Naive thymus-derived CD4-positive, alpha-beta T cell (primary cell): ENCODE measurements around the gene SLC38A3. TPM values are rescaled to one million over a fixed set of nuclear protein-coding genes. Genes with fewer than 3 reads are reported as not detected.

Experiments used
- ATAC-seq: fragments of 150-1000 bp; cut with Tn5 transposase; 2 replicates; pipeline ENCODE4 v1.10.0; 2021; ENCODE audit warnings: mild to moderate bottlenecking, moderate library complexity
- CTCF ChIA-PET: fragments of 350-600 bp; sonication (Branson Sonifier 250); formaldehyde crosslinking; loops from one replicate; lab custom pipeline; 2021; ENCODE audit warnings: antibody characterized with exemption; lab: Charles Lee
- POLR2A ChIA-PET: fragments of 350-600 bp; sonication (Branson Sonifier 250); formaldehyde crosslinking; loops from one replicate; lab custom pipeline; 2021; ENCODE audit warnings: antibody characterized with exemption, inconsistent platforms; lab: Charles Lee
- DNase-seq, 9 donors: peaks; one replicate each; pipeline versions ENCODE4 v3.0.0 to v3.0.0-alpha.2; 2020 to 2022; ENCODE audit warnings: mixed read lengths in 1 of 9
- H3K27ac ChIP-seq: one replicate; pipeline ENCODE4 v1.7.0; 2013; ENCODE audit warnings: mild to moderate bottlenecking, low read depth, low read length, moderate library complexity
- H3K27me3 ChIP-seq, 2 donors: one replicate each; pipeline ENCODE4 v1.7.0; 2013; ENCODE audit warnings: low read length in 2 of 2, mild to moderate bottlenecking in 2 of 2, moderate library complexity in 2 of 2; ENCODE audit not compliant: control insufficient read depth in 2 of 2, insufficient read depth in 2 of 2
- H3K36me3 ChIP-seq, 3 experiments: 1 replicate in 2 of 3; 2 replicates in 1 of 3; pipeline ENCODE4 v1.7.0; 2013; ENCODE audit warnings: low read length in 3 of 3, mild to moderate bottlenecking in 3 of 3, moderate library complexity in 1 of 3; ENCODE audit not compliant: insufficient read depth in 3 of 3, control insufficient read depth in 2 of 3
- H3K4me1 ChIP-seq, 2 donors: one replicate each; pipeline ENCODE4 v1.7.0; 2013; ENCODE audit warnings: low read length in 2 of 2, mild to moderate bottlenecking in 2 of 2, moderate library complexity in 1 of 2; ENCODE audit not compliant: control insufficient read depth in 2 of 2, insufficient read depth in 2 of 2
- H3K4me3 ChIP-seq: 2 replicates; pipeline ENCODE4 v1.7.0; 2013; ENCODE audit warnings: mild to moderate bottlenecking, low read length
- H3K9me3 ChIP-seq, 3 experiments: 1 replicate in 2 of 3; 2 replicates in 1 of 3; pipeline ENCODE4 v1.7.0; 2013; ENCODE audit warnings: low read length in 3 of 3; ENCODE audit not compliant: control insufficient read depth in 2 of 3
- H3K27ac Mint-ChIP-seq, 9 donors: one replicate each; pipeline ENCODE4 v1.8.0; 2020 to 2022; ENCODE audit warnings: mixed read lengths in 9 of 9, mild to moderate bottlenecking in 8 of 9, moderate library complexity in 5 of 9, inconsistent platforms in 2 of 9
- H3K27me3 Mint-ChIP-seq, 5 donors: one replicate each; pipeline ENCODE4 v1.8.0; 2021 to 2022; ENCODE audit warnings: mixed read lengths in 5 of 5, mild to moderate bottlenecking in 1 of 5
- H3K36me3 Mint-ChIP-seq, 5 donors: one replicate each; pipeline ENCODE4 v1.8.0; 2020 to 2022; ENCODE audit warnings: mixed read lengths in 5 of 5, mild to moderate bottlenecking in 3 of 5, inconsistent platforms in 1 of 5
- H3K4me1 Mint-ChIP-seq, 7 donors: one replicate each; pipeline ENCODE4 v1.8.0; 2020 to 2022; ENCODE audit warnings: mixed read lengths in 7 of 7, mild to moderate bottlenecking in 3 of 7, inconsistent platforms in 1 of 7
- H3K4me3 Mint-ChIP-seq, 10 donors: one replicate each; pipeline ENCODE4 v1.8.0; 2020 to 2022; ENCODE audit warnings: mild to moderate bottlenecking in 10 of 10, mixed read lengths in 10 of 10, moderate library complexity in 6 of 10, inconsistent platforms in 2 of 10
- H3K9me3 Mint-ChIP-seq, 11 donors: one replicate each; pipeline ENCODE4 v1.8.0; 2020 to 2022; ENCODE audit warnings: mixed read lengths in 11 of 11, mild to moderate bottlenecking in 4 of 11, inconsistent platforms in 1 of 11, moderate library complexity in 1 of 11
- intact Hi-C, 2 donors: fragments of 100-400 bp; cut with micrococcal nuclease; formaldehyde crosslinking; loops; one replicate each; pipeline ENCODE4 v1.15.1; 2023
- polyA plus RNA-seq, 2 donors: library from polyadenylated mRNA; unstranded; fragments of 300-500 nt; fragmentation: Illumina TruSeq; gene quantifications; one replicate each; pipeline ENCODE4 v1.2.3, GENCODE V29; 2021
- total RNA-seq, 6 experiments: library from RNA in 5 of 6; stranded (reverse) in 5 of 6; gene quantifications; 1 replicate in 5 of 6; 2 replicates in 1 of 6; pipeline ENCODE4 v1.2.3 and lab custom pipeline; 2021 to 2026

SLC38A3 gene
- total and polyA plus RNA-seq, 7 experiments from 2014 or later = 1.8 TPM; not detected in 6

DNA sequence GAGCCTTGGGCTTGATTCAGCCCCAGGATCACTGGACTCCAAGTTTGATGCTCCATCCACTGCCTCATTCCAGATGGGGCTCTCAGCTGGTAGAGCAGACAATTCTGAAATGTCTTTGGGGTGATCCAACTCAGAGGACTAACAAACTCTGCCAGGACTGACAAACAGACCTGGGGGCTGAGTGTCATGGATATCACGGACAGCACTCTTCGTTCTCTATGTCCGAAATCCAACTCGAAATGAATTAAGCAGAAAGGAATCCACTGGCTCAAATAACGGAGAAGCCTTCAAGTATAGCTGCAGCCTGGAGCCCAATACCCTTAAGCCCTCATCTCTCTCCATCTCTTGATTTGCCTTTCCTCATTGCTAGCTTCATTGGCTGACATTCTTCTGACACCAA, 14.2 kb downstream of the SLC38A3 start:
- no peaks in the 10 kb centered on the region for H3K36me3 ChIP-seq
- Mint-ChIP-seq H3K27me3 (peaks cover 0 to 6% (median 0%) of the 10 kb centered on the region in 5 donors), H3K4me1 (peaks cover 0 to 2% (median 0%) of the 10 kb centered on the region in 7 donors), H3K36me3 (no peaks in the 10 kb centered on the region), H3K27ac (no peak overlapping the region), H3K9me3 (peaks cover 0 to 2% (median 0%) of the 10 kb centered on the region in 11 donors), H3K4me3 (no peak overlapping the region)
- intact Hi-C loops = no loop called here
- ATAC-seq (no peak), DNase-seq (no peak)
- H3K4me3 ChIP-seq = no peak overlapping the region
- ChIA-PET POLR2A (no interaction called here), CTCF (interaction anchor here (1.2 to 4.3 kb wide), 3 partner anchors 23 to 27 kb away, joined by 4 to 18 read pairs (median 4); no protein-coding TSS in a partner anchor)
- no peaks in the 10 kb centered on the region for H3K4me1 ChIP-seq
- H3K27me3 ChIP-seq = no peaks in the 10 kb centered on the region
- H3K9me3 ChIP-seq = no peaks in the 10 kb centered on the region
- no peak overlapping the region for H3K27ac ChIP-seq

DNA sequence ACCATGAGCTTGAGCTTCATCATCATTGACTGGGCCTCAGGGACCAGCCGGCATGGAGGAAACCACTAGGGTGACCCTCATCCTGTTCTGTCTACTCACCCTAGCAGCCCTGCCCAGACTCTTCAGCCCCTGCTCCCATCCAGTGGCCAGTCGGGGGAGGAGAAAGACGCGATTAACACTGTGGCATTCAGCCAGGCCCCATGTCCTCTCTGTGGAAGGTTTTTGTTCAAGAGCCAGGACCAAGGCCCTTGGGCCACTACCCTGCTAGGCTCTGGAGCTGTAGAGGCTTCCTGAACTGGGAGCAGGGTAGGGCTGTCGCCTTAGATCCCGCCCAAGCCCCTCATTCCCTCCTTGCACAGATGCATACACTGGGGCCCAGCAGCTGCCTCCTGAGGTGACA, 15.0 kb downstream of the SLC38A3 start:
- no peaks in the 10 kb centered on the region for H3K27me3 ChIP-seq
- Mint-ChIP-seq H3K4me1 (peaks cover 0 to 7% (median 2%) of the 10 kb centered on the region in 7 donors), H3K9me3 (peaks cover 0 to 2% (median 0%) of the 10 kb centered on the region in 11 donors), H3K36me3 (no peaks in the 10 kb centered on the region), H3K4me3 (no peak overlapping the region), H3K27ac (no peak overlapping the region), H3K27me3 (peaks cover 0 to 10% (median 0%) of the 10 kb centered on the region in 5 donors)
- intact Hi-C loops = no loop called here
- CTCF ChIA-PET = interaction anchor here (1.2 to 4.3 kb wide), 4 partner anchors 16 to 26 kb away, joined by 3 to 18 read pairs (median 6); no protein-coding TSS in a partner anchor
- H3K36me3 ChIP-seq = no peaks in the 10 kb centered on the region
- POLR2A ChIA-PET = interaction anchor here (1.0 kb wide), 1 partner anchor 16 kb away, joined by 3 read pairs; the partner anchor contains the start of gene GNAI2
- H3K4me3 ChIP-seq = no peak overlapping the region
- no peak overlapping the region for H3K27ac ChIP-seq
- no peak for ATAC-seq
- H3K9me3 ChIP-seq = no peaks in the 10 kb centered on the region
- no peaks in the 10 kb centered on the region for H3K4me1 ChIP-seq
- DNase-seq = no peak

DNA sequence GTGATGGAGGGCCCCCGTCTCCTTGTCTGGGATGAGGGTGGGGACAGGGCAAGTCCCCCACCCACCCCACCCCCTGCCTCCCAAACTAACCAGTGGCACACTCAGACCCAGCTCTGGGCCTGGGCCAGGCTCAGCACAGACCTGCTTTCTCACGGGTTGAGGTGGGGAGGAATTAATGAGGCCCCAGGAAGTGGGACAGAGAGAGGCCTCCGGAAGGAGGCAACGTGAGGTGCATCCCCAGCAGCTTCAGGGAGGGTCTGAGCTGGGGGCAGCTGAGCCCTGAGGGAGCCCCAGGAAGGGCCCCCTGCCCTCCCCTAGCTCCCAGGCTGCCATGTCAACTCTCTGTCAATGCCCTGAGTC, 16.0 kb downstream of the SLC38A3 start:
- peaks cover under 1 to 2% of the 10 kb centered on the region in 2 donors for H3K4me1 ChIP-seq
- ChIA-PET CTCF (interaction anchor here (0.6 to 2.1 kb wide), 7 partner anchors 10 to 101 kb away, joined by 3 to 9 read pairs (median 3); no protein-coding TSS in a partner anchor), POLR2A (interaction anchor here (1.0 kb wide), 1 partner anchor 15 kb away, joined by 3 read pairs; the partner anchor contains the start of gene GNAI2)

DNA sequence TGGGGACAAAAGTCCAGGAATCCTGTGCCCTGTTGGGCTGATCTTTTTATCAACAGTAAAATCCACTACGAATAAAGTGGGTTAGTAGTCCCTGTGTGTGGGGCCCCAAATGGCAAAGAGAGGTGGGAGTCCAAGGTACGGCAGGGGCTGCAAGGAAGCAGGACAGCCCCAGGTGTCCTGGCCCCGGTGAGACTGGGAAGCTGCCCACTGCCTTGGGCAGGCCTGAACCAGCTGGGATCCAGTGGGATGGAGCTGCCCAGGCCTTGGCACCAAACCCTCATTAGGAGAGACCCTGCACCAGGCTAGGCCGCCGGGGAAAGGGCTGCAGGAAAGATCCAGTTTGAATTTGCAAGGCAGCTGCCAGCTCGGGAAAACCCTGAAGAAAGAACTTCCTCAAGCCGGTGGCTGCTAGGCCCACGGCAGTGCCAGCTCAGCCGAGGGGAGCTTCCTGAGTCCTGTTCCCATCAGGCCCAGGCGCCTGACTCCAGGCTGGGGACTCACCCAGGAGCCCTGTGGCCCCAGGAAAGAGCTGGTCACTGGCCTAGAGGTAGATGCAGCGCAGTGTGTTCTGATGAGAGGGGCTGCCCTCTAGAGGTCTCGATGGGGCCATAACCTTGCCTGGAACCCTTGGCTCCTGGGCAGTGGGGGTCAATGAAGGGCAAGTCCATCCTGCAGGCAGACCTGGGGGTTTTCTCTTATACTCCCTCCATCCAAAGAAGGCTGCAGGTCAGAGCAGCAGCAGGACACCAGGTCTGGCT, 16.5 kb downstream of the SLC38A3 start:
- H3K4me1 Mint-ChIP-seq = peaks cover under 1 to 16% (median 9%) of the 10 kb centered on the region in 7 donors
- H3K36me3 Mint-ChIP-seq = no peaks in the 10 kb centered on the region
- CTCF ChIA-PET = interaction anchor here (0.6 to 2.1 kb wide), 6 partner anchors 11 to 51 kb away, joined by 3 to 9 read pairs (median 4); no protein-coding TSS in a partner anchor
- ATAC-seq (no peak), DNase-seq (no peak)
- Histone ChIP-seq H3K9me3 (no peaks in the 10 kb centered on the region), H3K4me1 (peaks cover 5% of the 10 kb centered on the region in 2 donors), H3K4me3 (no peak overlapping the region), H3K27me3 (no peaks in the 10 kb centered on the region), H3K27ac (no peak overlapping the region), H3K36me3 (no peaks in the 10 kb centered on the region)
- no peak overlapping the region for H3K27ac Mint-ChIP-seq
- H3K9me3 Mint-ChIP-seq = peaks cover 0 to 2% (median 0%) of the 10 kb centered on the region in 11 donors
- POLR2A ChIA-PET = no interaction called here
- intact Hi-C loops = no loop called here
- H3K4me3 Mint-ChIP-seq = no peak overlapping the region
- H3K27me3 Mint-ChIP-seq = peaks cover 0 to 17% (median 0%) of the 10 kb centered on the region in 5 donors

More for the DNA sequence above, 16.0 kb downstream of the SLC38A3 start:
- Mint-ChIP-seq H3K36me3 (no peaks in the 10 kb centered on the region), H3K27ac (no peak overlapping the region), H3K9me3 (peaks cover 0 to 2% (median 0%) of the 10 kb centered on the region in 11 donors), H3K27me3 (peaks cover 0 to 17% (median 0%) of the 10 kb centered on the region in 5 donors), H3K4me3 (no peak overlapping the region), H3K4me1 (peaks cover 0 to 14% (median 5%) of the 10 kb centered on the region in 7 donors)
- Histone ChIP-seq H3K4me3 (no peak overlapping the region), H3K27me3 (no peaks in the 10 kb centered on the region), H3K27ac (no peak overlapping the region), H3K9me3 (no peaks in the 10 kb centered on the region), H3K36me3 (no peaks in the 10 kb centered on the region)
- intact Hi-C loops = no loop called here
- DNase-seq (no peak), ATAC-seq (no peak)

DNA sequence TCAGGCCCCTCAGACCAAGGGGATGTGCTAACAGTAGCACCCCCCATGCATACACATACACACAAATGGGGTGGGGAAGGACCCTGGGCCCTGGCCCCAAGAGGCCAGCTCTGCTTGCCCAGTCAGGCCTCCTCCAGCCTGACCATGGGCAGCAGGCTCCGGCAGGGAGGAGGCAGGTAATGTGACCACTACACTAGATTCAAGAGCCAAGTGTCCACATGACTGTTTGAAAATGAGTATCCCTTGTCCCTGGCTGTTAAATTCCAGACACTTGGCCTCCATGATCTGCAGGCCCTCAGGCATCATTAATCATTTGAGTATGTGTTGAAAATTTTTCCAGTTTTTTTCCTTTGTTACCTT, 17.1 kb downstream of the SLC38A3 start:
- Histone ChIP-seq H3K9me3 (no peaks in the 10 kb centered on the region), H3K27me3 (no peaks in the 10 kb centered on the region), H3K27ac (no peak overlapping the region), H3K4me1 (peaks cover 5 to 9% of the 10 kb centered on the region in 2 donors), H3K36me3 (no peaks in the 10 kb centered on the region), H3K4me3 (no peak overlapping the region)
- Mint-ChIP-seq H3K36me3 (no peaks in the 10 kb centered on the region), H3K27me3 (peaks cover 0 to 17% (median 0%) of the 10 kb centered on the region in 5 donors), H3K9me3 (peaks cover 0 to 4% (median 0%) of the 10 kb centered on the region in 11 donors), H3K4me1 (peaks cover 6 to 20% (median 13%) of the 10 kb centered on the region in 7 donors), H3K27ac (no peak overlapping the region), H3K4me3 (no peak overlapping the region)
- DNase-seq = no peak
- intact Hi-C loops = no loop called here
- ChIA-PET CTCF (interaction anchor here (1.1 to 2.1 kb wide), 3 partner anchors 12 to 29 kb away, joined by 4 to 9 read pairs (median 8); no protein-coding TSS in a partner anchor), POLR2A (no interaction called here)
- no peak for ATAC-seq

- Histone ChIP-seq H3K27me3 (no peaks in the 10 kb centered on the region), H3K9me3 (no peaks in the 10 kb centered on the region), H3K4me1 (peaks cover 9 to 12% of the 10 kb centered on the region in 2 donors), H3K27ac (no peak overlapping the region), H3K4me3 (no peak overlapping the region), H3K36me3 (no peaks in the 10 kb centered on the region)
- H3K9me3 Mint-ChIP-seq = peaks cover 0 to 2% (median 0%) of the 10 kb centered on the region in 11 donors
- no peaks in the 10 kb centered on the region for H3K36me3 Mint-ChIP-seq
- H3K27ac Mint-ChIP-seq = peak overlapping the region in 2 of 9 donors; percentile 28 to 56
- H3K4me3 Mint-ChIP-seq = peak overlapping the region in 6 of 10 donors; percentile 19 to 98 (median 57)
- no peak for ATAC-seq
- H3K4me1 Mint-ChIP-seq = peaks cover 16 to 36% (median 28%) of the 10 kb centered on the region in 7 donors
- peaks cover 0 to 17% (median 0%) of the 10 kb centered on the region in 5 donors for H3K27me3 Mint-ChIP-seq
- ChIA-PET POLR2A (interaction anchor here (0.9 to 14.8 kb wide), 3 partner anchors 18 to 36 kb away, joined by 3 to 253 read pairs (median 4); partner anchors contain the start of gene GNAI2), CTCF (interaction anchor here (0.8 to 15.3 kb wide), 6 partner anchors 9 to 58 kb away, joined by 3 to 211 read pairs (median 17); partner anchors contain the start of genes GNAI2 and GNAT1)
- no peak for DNase-seq
- intact Hi-C loops = loop anchor here (5.0 kb wide), 2 partner anchors 422 to 552 kb away; partner anchors contain the start of genes INKA1 (in 2 of the 2) and APEH (in 1 of the 2)
Observed at GRCh38 chr3:50224639-50225038, 19.6 kb downstream of the SLC38A3 start.
